ENCODE results near the gene RPL18. TPM values are rescaled to one million over a fixed set of nuclear protein-coding genes. Genes with fewer than 3 reads are reported as not detected.

RPL18 gene
- total RNA-seq, result 1,772 and 1,774 TPM in 2 replicates
- long read RNA-seq, transcript RPL18-201 (6 exons, 612 nt), result minor isoform, 16 of 288 reads
- long read RNA-seq, transcript RPL18-208 (7 exons, 1,004 nt), result major isoform, 261 of 288 reads
- long read RNA-seq, partial matches to known transcripts, result 2 of 288 reads
- long read RNA-seq, other reads (novel, unspliced or antisense), result 3 of 288 reads

- H3K27ac Mint-ChIP-seq (ENCODE audit: unreplicated experiment), result peak within 1 kb of the TSS; percentile 100
- TF ChIP-seq, protein P1, sequence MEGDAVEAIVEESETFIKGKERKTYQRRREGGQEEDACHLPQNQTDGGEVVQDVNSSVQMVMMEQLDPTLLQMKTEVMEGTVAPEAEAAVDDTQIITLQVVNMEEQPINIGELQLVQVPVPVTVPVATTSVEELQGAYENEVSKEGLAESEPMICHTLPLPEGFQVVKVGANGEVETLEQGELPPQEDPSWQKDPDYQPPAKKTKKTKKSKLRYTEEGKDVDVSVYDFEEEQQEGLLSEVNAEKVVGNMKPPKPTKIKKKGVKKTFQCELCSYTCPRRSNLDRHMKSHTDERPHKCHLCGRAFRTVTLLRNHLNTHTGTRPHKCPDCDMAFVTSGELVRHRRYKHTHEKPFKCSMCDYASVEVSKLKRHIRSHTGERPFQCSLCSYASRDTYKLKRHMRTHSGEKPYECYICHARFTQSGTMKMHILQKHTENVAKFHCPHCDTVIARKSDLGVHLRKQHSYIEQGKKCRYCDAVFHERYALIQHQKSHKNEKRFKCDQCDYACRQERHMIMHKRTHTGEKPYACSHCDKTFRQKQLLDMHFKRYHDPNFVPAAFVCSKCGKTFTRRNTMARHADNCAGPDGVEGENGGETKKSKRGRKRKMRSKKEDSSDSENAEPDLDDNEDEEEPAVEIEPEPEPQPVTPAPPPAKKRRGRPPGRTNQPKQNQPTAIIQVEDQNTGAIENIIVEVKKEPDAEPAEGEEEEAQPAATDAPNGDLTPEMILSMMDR (conservative IDR thresholded peaks at IDR 0.05), result no peak
- peak within 1 kb of the TSS; percentile 96 for H3K4me3 Mint-ChIP-seq
- no peaks in the 10 kb centered on the region for H3K9me3 Mint-ChIP-seq
- H3K36me3 Mint-ChIP-seq (ENCODE audit: low read depth), result peaks cover 20% of the 10 kb centered on the region
- DNase-seq (ENCODE audit: low read depth, low spot score), result peak; percentile 92
- H3K4me1 Mint-ChIP-seq, result peaks cover 66% of the 10 kb centered on the region
- H3K27me3 Mint-ChIP-seq (ENCODE audit: low read depth), result peaks cover 5% of the 10 kb centered on the region
Measured at GRCh38 chr19:48618916-48619691, at the start of gene RPL18, which contains the start of gene SPHK2. Gene RPL18, minus strand, starts transcription at chr19:48619178. Its CDS starts 35 bp downstream, at chr19:48619143. Gene SPHK2, plus strand, starts transcription at chr19:48619506. Its CDS starts 1,009 bp downstream, at chr19:48620515.

- no peak overlapping the region for H3K27ac Mint-ChIP-seq (ENCODE audit: unreplicated experiment)
Measured at GRCh38 chr19:48668761-48669160, 49.8 kb upstream of the RPL18 start.

GRCh38 chr19:48668332-48668731, 49.4 kb upstream of the RPL18 start:
- no peaks in the 10 kb centered on the region for H3K27me3 Mint-ChIP-seq (ENCODE audit: low read depth)
- TF ChIP-seq, protein P1 (conservative IDR thresholded peaks at IDR 0.05), result no peak
- H3K9me3 Mint-ChIP-seq, result peaks cover 7% of the 10 kb centered on the region
- peaks cover 6% of the 10 kb centered on the region for H3K4me1 Mint-ChIP-seq
- H3K27ac Mint-ChIP-seq (ENCODE audit: unreplicated experiment), result no peak overlapping the region
- no peaks in the 10 kb centered on the region for H3K36me3 Mint-ChIP-seq (ENCODE audit: low read depth)
- no peak overlapping the region for H3K4me3 Mint-ChIP-seq
- DNase-seq (ENCODE audit: low read depth, low spot score), result no peak

More at GRCh38 chr19:48668761-48669160, 49.8 kb upstream of the RPL18 start:
- Mint-ChIP-seq H3K36me3 (ENCODE audit: low read depth) (no peaks in the 10 kb centered on the region), H3K9me3 (peaks cover 7% of the 10 kb centered on the region), H3K27me3 (ENCODE audit: low read depth) (no peaks in the 10 kb centered on the region), H3K4me3 (no peak overlapping the region), H3K4me1 (peaks cover 10% of the 10 kb centered on the region)
- no peak for DNase-seq (ENCODE audit: low read depth, low spot score)
- TF ChIP-seq, protein P1 (conservative IDR thresholded peaks at IDR 0.05), result no peak

DNA sequence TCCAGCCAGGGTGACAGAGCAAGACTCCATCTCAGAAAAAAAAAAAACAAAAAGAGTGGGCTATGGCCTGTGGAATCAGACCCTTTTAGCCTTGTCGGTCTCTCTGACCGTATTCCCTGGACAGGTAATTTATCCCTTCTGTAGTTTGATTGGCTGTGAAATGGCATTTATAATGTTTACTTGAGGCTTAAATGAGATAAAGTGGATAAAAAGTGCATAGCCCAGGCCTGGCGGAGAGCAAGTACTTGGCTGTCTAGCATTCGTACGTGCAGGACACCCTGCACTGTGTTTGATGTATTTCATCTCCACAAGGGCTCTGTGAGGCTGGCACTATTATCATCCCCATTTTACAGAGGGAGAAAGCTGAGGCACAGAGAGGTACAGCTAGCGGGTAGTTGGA, 46.8 kb upstream of the RPL18 start:
- no peak for DNase-seq (ENCODE audit: low read depth, low spot score)
- peaks cover 10% of the 10 kb centered on the region for H3K9me3 Mint-ChIP-seq
- H3K27ac Mint-ChIP-seq (ENCODE audit: unreplicated experiment), result no peak overlapping the region
- no peaks in the 10 kb centered on the region for H3K4me1 Mint-ChIP-seq
- H3K27me3 Mint-ChIP-seq (ENCODE audit: low read depth), result no peaks in the 10 kb centered on the region
- TF ChIP-seq, protein P1 (conservative IDR thresholded peaks at IDR 0.05), result no peak
- no peaks in the 10 kb centered on the region for H3K36me3 Mint-ChIP-seq (ENCODE audit: low read depth)
- H3K4me3 Mint-ChIP-seq, result no peak overlapping the region

DNA sequence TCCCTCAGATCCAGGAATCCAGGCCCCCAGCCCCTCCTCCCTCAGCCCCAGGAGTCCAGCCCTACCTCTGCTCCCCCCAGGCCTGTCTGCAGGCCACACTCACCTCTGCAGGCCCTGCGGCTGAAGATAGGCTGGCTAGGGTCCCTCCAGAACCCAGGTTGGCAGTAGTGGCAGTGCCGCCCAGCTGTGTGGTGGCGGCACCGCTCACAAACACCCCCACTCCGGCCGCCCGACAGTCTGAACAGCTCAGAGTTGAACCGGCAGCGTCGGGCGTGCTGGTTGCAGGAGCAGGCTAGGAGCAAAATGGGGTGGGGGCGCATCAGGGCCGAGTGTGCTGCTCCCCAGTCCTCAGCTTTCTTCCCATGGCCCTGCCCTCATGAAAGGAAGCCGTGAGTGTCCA, 45.5 kb upstream of the RPL18 start:
- H3K36me3 Mint-ChIP-seq (ENCODE audit: low read depth), result no peaks in the 10 kb centered on the region

More for the DNA sequence above, 45.5 kb upstream of the RPL18 start:
- Mint-ChIP-seq H3K27me3 (ENCODE audit: low read depth) (no peaks in the 10 kb centered on the region), H3K4me3 (no peak overlapping the region), H3K27ac (ENCODE audit: unreplicated experiment) (no peak overlapping the region), H3K9me3 (peaks cover 6% of the 10 kb centered on the region), H3K4me1 (no peaks in the 10 kb centered on the region)
- TF ChIP-seq, protein P1 (conservative IDR thresholded peaks at IDR 0.05), result no peak
- DNase-seq (ENCODE audit: low read depth, low spot score), result no peak

Data from neural crest cell (in vitro differentiated cells).